ENCODE data around the gene PRPF6. TPM values are rescaled to one million over a fixed set of nuclear protein-coding genes. Genes with fewer than 3 reads are reported as not detected.
A peak's percentile ranks its signal among the peaks of the same experiment; 100 is the strongest.

Gene PRPF6
- polyA plus RNA-seq (2013, experiment 1 of 2; ENCODE audit: insufficient read length) = 61.2 TPM
- polyA plus RNA-seq (2013, experiment 2 of 2; ENCODE audit: insufficient read length) = 52.2 TPM

- peak; percentile 96 for DNase-seq
Measured at GRCh38 chr20:63980806-63981728, at the start of gene PRPF6. Gene PRPF6, plus strand, starts transcription at chr20:63981132. Its CDS starts 114 bp downstream, at chr20:63981246.

GRCh38 chr20:63931735-63932134 lies 49.2 kb upstream of the PRPF6 start:
- no peak for DNase-seq

GRCh38 chr20:63932606-63933160 lies 48.2 kb upstream of the PRPF6 start:
- no peak for DNase-seq

GRCh38 chr20:63933646-63934045 lies 47.3 kb upstream of the PRPF6 start:
- DNase-seq = no peak

- DNase-seq = no peak
Measured at GRCh38 chr20:63934271-63935068, 46.5 kb upstream of the PRPF6 start.

- no peak for DNase-seq
Measured at GRCh38 chr20:63935447-63935846, 45.5 kb upstream of the PRPF6 start.

- no peak for DNase-seq
Measured at GRCh38 chr20:63937596-63937995, 43.3 kb upstream of the PRPF6 start.

GRCh38 chr20:63939061-63939935 lies 41.6 kb upstream of the PRPF6 start:
- no peak for DNase-seq

GRCh38 chr20:63940071-63940471 lies 40.9 kb upstream of the PRPF6 start:
- DNase-seq = no peak

GRCh38 chr20:63940472-63941266 lies 40.3 kb upstream of the PRPF6 start:
- DNase-seq = no peak

GRCh38 chr20:63941282-63942081 lies 39.5 kb upstream of the PRPF6 start:
- peak; percentile 28 for DNase-seq

- no peak for DNase-seq
Measured at GRCh38 chr20:63942250-63942951, 38.5 kb upstream of the PRPF6 start.

GRCh38 chr20:63942969-63943807 lies 37.7 kb upstream of the PRPF6 start:
- no peak for DNase-seq

GRCh38 chr20:63943808-63944077 lies 37.2 kb upstream of the PRPF6 start:
- DNase-seq = no peak

- DNase-seq = no peak
Measured at GRCh38 chr20:63944078-63944941, 36.6 kb upstream of the PRPF6 start.

- no peak for DNase-seq
Measured at GRCh38 chr20:63945031-63945658, 35.8 kb upstream of the PRPF6 start.

Data from fibroblast of skin of back (primary cell).